BJ (cell line): ENCODE measurements around the gene STRAP. TPM values are rescaled to one million over a fixed set of nuclear protein-coding genes. Genes with fewer than 3 reads are reported as not detected.

ENCODE experiments used
- CTCF ChIA-PET: fragments of 350-600 bp; formaldehyde crosslinking; extraction: SDS; loops from one replicate; lab custom pipeline; 2021; ENCODE audit warnings: antibody characterized with exemption, inconsistent platforms; lab: Yijun Ruan, JAX
- POLR2A ChIA-PET: fragments of 300-600 bp; sonication (Branson Sonifier 250); formaldehyde crosslinking; extraction: SDS; loops from one replicate; lab custom pipeline; 2021; ENCODE audit warnings: antibody characterized with exemption; lab: Charles Lee
- DNase-seq: peaks from one replicate; pipeline ENCODE4 v3.0.0-alpha.2; 2011; ENCODE audit warnings: low read depth
- H3K27me3 ChIP-seq: 2 replicates; pipeline ENCODE4 v1.6.0; 2011; ENCODE audit warnings: low read length; ENCODE audit not compliant: control insufficient read depth, insufficient read depth
- H3K36me3 ChIP-seq: 2 replicates; pipeline ENCODE4 v1.5.1; 2011; ENCODE audit warnings: low read length; ENCODE audit not compliant: control insufficient read depth, insufficient read depth
- H3K4me3 ChIP-seq: 2 replicates; pipeline ENCODE4 v1.5.1; 2011; ENCODE audit warnings: low read depth, mild to moderate bottlenecking, control low read depth, low read length
- CTCF ChIP-seq: IDR thresholded peaks from 2 replicates; pipeline ENCODE4 v1.5.1; 2011; ENCODE audit warnings: low read depth, mild to moderate bottlenecking, control low read depth, inconsistent platforms, low read length, moderate library complexity; ENCODE audit not compliant: insufficient read depth
- polyA plus RNA-seq: library from polyadenylated mRNA; depleted of rRNA; stranded (reverse); fragments of >200 nt; gene quantifications from 2 replicates; pipeline ENCODE4 v1.2.3, GENCODE V29; 2011

STRAP gene
- polyA plus RNA-seq, 1 experiment = 54.1 TPM

DNA sequence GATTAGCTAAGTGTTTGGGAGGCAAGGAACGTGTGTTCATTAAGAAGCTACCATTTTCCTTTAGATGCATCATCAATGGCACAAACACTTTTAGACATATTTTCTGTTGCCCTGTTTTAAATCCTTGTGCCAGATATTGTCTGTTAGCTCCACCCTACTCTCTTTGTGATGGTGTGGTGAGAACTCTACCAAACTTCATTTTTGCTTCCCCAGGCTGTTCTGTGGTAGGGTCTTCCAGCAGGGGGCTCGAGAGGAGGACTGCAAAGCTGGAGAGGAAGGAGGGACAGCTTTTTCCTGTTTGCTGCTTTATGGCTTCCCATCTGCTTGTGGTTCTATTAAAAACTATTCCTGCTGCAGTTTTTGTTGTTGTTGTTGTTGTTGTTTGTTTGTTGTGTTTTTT lies 23.8 kb upstream of the STRAP start:
- Histone ChIP-seq H3K4me3 (no peak overlapping the region), H3K36me3 (no peaks in the 10 kb centered on the region), H3K27me3 (no peaks in the 10 kb centered on the region)
- ChIA-PET POLR2A (no interaction called here), CTCF (interaction anchor here (0.6 to 7.7 kb wide), 8 partner anchors 9 to 589 kb away, joined by 3 to 204 read pairs (median 3); no protein-coding TSS in a partner anchor)
- DNase-seq = no peak
- TF ChIP-seq CTCF = no peak

DNA sequence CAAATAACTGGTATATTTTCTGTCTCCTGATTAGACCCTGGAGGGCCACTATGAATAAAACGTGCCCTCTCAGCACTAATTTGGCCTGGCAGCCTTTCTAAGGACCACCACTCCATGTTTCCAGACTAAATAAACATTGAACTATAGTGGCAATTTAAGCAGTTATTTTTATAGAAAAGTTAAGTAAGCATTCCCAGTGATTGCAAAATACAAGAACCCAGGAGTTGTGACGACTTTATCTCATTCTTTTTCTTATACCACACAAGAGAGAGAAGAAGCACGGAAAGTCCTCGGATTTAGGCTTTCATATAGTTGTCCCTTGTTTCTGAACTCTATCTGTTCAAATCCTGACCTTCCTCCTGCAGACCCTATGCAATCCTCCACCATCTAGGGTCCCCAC lies 23.1 kb upstream of the STRAP start:
- TF ChIP-seq CTCF = no peak
- CTCF ChIA-PET = interaction anchor here (1.5 to 7.7 kb wide), 3 partner anchors 39 to 583 kb away, joined by 3 to 204 read pairs (median 13); no protein-coding TSS in a partner anchor
- Histone ChIP-seq H3K27me3 (no peaks in the 10 kb centered on the region), H3K4me3 (no peak overlapping the region), H3K36me3 (no peaks in the 10 kb centered on the region)
- DNase-seq = no peak
- POLR2A ChIA-PET = no interaction called here

- H3K27me3 ChIP-seq = no peaks in the 10 kb centered on the region
- no peak overlapping the region for H3K4me3 ChIP-seq
- POLR2A ChIA-PET = interaction anchor here (0.6 kb wide), 1 partner anchor 81 kb away, joined by 5 read pairs; no protein-coding TSS in a partner anchor
- DNase-seq = no peak
- CTCF ChIA-PET = interaction anchor here (1.3 kb wide), 1 partner anchor 271 kb away, joined by 3 read pairs; no protein-coding TSS in a partner anchor
- no peaks in the 10 kb centered on the region for H3K36me3 ChIP-seq
- TF ChIP-seq CTCF = no peak
Measured at GRCh38 chr12:15861404-15861803, 20.8 kb upstream of the STRAP start.

DNA sequence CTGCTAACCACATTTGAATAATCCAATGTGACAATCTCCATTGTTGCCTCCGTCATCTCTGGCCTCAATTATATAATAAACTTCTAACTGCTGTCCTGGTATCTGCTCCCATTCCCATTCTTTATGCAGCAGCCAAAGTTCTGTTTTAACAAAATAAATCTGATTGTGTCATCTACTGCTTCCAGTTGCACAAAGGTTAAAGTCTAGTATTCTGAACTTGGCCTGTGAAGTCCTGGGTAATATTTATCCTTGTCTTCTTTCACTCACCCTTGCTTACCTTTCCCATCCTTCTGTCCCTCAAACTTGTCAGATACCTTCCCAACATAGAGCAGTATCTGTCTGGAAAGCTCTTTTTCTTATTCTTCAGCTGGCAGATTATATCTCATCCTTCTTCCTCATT lies 19.3 kb upstream of the STRAP start:
- DNase-seq = no peak
- CTCF ChIA-PET = no interaction called here
- Histone ChIP-seq H3K27me3 (no peaks in the 10 kb centered on the region), H3K4me3 (no peak overlapping the region), H3K36me3 (no peaks in the 10 kb centered on the region)
- POLR2A ChIA-PET = no interaction called here
- no peak for TF ChIP-seq CTCF

GRCh38 chr12:15863372-15863771 lies 18.8 kb upstream of the STRAP start:
- no peak for TF ChIP-seq CTCF
- DNase-seq = no peak
- no peak overlapping the region for H3K4me3 ChIP-seq
- ChIA-PET POLR2A (no interaction called here), CTCF (interaction anchor here (0.8 to 2.3 kb wide), 2 partner anchors 67 to 273 kb away, joined by 3 to 8 read pairs; no protein-coding TSS in a partner anchor)
- H3K36me3 ChIP-seq = no peaks in the 10 kb centered on the region
- H3K27me3 ChIP-seq = no peaks in the 10 kb centered on the region
